Stimulated activated CD4-positive, alpha-beta T cell treated with anti-CD3 and anti-CD28 coated beads, Interleukin-2, amount 100 ng/mL, for 48 hours (primary cell): ENCODE measurements around the gene CADPS2.

Source experiments
- DNase-seq, 2 donors: peaks; one replicate each; pipeline ENCODE4 v3.0.0-alpha.2; 2020

CADPS2 gene

DNA sequence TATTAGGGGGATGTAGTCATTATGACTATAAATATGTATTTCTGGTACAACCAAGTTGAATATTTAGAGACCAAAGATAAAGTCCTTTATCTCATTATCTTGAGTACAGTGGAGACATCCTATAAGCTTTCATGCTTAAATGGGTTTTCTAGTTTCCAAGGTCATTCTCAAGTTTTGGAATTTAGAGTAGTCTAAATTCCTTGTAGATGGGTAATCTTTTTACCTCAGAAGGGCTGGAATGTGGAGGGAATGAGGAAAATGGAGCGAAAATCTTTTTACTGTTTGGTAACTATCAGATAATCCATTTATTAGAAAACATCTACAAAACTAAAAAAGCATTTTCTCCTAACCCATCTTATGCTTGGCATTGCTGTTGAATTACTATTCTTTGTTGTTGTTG, 368.7 kb downstream of the CADPS2 start:
- DNase-seq = no peak

DNA sequence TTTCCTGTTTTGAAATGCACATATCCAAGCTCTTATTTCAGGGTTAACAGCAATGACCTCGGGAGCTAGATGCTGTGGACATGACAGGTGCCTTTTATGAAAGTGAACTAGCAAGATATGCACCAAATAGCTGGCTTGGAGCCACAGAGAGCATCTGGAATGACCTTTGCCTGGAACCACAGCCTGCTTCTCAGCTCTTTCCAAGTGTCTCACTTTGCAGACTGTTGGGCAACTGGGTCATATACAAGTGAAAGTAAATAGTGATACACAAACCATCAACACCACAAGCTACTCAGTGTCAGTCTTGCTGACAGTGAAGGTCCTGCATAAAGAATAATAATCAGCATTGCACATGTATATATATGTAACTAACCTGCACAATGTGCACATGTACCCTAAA, 370.9 kb downstream of the CADPS2 start:
- no peak for DNase-seq

DNA sequence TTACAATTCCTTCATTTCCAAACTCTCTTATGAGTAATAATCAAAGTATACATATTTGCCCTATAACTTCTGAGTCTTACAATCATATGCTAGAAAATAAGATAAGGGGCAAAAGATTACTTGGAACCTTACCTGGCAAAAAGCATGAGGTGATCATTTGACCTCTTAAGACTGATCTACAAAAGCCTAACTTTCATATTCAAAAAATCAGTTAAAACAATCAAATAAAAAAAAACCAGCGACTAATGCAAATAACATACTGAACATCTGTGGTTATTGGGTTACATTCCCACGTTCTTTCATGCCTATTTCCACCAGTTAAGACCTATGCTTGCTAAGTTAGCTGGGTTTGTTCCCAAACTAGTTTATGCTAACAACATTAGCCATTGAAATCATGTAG, 375.0 kb downstream of the CADPS2 start:
- no peak for DNase-seq

DNA sequence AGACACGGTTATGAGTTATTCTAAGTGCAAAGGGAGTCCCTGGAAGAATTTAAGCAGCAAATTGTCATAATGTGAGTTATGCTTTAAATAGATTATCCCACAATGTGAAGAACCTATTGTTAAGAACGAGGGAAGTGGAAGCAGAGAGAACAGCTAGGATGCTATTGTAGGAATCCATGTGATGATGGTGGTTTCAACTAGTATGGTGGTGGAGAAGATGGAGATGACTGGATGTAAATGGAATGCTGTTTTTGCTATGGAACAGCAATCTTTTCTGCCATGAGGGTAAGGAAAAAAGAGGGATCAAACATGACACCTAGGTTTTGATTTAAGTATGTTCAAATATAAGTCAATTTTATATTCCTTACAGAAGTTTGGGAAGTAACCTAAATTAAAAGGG, 378.7 kb downstream of the CADPS2 start:
- no peak for DNase-seq

DNA sequence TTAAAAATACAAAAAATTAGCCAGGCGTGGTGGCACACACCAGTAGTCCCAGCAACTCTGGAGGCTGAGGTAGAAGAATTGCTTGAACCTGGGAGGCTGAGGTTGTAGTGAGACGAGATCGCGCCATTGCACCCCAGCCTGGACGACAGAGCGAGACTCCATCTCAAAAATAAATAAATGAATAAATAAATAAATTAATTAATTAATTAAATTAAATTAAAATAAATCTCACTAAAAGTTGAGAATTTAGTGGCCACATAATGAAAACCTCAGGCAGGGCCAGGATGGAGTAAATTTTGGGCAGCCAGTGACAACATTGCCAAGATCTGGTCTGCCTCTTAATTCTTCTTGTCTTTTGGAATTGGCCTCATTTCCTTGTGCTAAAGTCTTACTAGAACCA, 394.3 kb downstream of the CADPS2 start:
- no peak for DNase-seq

DNA sequence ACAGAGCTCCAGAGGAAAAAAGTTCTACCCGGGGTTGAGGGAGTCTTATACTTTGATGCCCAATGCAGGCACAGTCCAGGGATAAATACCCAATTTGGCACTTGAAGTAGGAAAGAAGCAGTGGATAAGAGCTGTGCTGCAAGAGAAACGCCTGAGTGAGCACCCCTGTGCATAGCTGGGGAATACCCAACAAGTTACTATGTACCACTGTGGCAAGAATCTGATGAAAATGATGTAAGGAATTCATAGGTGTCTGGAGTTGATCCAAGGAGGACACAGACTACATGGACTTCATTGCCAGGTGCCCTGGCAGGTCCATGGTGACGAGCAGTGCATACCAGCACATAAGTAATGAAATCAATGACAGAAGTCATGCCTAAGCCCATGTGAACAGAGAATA, 398.0 kb downstream of the CADPS2 start:
- DNase-seq = no peak

DNA sequence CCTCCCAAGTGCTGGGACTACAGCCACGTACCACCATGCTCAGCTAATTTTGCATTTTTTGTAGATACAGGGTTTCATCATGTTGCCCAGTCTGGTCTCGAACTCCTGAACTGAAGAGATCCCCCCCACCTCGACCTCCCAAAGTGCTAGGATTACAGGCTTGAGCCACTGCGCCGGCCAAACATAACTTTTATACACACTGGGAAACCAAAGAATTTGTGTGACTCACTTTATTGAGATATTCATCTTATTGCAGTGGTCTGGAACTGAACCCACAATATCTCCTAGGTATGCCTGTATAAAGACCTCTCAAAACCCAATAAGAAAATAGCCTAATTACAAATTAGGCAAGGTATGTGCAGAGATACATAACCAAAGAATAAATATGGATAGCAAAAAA, 399.1 kb downstream of the CADPS2 start:
- no peak for DNase-seq

DNA sequence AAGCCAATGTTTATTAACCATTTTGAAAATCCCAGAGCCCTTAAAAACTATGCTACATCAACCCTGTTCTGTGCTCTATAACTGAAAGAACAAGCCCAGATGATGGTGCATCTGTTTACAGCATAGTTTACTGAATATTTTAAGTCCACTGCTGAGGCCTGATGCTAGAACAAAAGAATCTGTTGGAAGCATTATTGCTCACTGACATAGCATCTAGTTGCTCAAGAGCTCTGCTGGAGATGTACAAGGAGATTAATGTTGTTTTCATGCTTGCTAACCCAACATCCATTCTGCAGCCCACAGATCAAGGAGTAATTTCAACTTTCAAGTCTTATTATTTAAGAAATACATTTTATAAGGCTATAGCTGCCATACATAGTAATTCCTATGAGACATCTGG, 400.4 kb downstream of the CADPS2 start:
- no peak for DNase-seq

DNA sequence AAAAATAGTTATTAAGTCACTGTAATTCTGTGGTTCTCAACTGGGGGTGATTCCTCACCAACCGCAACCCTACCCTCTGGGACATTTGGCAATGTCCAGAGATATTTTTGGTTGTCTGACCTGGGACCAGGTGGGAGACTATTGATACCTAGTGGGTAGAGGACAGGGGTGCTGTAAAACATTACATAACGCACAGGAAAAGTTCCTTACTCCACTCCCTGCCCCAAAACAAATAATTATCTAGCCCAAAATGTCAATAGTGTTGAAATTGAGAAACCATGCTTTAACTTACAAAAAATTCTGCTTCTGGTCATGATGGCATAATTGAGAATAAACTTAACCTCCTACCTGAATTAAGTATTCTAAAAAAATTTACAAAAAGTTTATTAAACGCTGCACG, 404.0 kb downstream of the CADPS2 start:
- DNase-seq = no peak

DNA sequence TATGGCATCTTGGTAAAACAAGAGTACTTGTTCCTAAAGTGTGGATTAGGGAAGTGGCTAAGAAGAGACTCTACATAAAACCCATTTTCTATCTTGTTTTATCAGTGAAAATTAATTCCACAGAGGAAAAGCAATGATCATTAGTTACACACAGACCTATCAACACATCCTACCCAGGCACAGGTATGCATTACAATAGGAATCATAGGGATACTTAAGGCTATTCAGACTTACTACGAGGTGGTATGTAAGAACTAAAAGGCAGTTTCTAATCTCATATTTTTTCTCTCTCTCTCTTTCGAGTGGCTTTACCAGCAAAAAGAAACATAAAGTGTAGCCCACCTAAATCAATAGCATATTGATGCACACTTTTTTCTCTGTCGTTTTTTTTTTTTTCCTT, 415.4 kb downstream of the CADPS2 start:
- no peak for DNase-seq

DNA sequence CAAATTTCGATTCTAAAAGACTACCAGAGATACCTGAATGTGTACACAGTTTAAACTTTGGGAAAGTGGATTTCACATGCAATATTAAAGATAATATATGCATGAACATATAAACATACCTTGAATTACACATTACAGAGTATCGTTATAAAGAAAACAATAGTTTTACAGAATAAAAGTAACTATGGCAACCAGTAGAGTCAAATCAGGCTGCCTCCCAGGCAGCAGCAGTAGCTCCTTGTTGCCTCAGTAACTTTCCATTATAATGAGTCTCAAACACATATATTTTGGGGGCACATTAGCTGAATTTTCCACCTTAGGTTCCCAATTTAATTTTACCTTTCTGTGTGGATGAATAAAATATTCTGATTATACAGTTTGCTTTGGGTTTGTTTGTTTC, 417.3 kb downstream of the CADPS2 start:
- no peak for DNase-seq

DNA sequence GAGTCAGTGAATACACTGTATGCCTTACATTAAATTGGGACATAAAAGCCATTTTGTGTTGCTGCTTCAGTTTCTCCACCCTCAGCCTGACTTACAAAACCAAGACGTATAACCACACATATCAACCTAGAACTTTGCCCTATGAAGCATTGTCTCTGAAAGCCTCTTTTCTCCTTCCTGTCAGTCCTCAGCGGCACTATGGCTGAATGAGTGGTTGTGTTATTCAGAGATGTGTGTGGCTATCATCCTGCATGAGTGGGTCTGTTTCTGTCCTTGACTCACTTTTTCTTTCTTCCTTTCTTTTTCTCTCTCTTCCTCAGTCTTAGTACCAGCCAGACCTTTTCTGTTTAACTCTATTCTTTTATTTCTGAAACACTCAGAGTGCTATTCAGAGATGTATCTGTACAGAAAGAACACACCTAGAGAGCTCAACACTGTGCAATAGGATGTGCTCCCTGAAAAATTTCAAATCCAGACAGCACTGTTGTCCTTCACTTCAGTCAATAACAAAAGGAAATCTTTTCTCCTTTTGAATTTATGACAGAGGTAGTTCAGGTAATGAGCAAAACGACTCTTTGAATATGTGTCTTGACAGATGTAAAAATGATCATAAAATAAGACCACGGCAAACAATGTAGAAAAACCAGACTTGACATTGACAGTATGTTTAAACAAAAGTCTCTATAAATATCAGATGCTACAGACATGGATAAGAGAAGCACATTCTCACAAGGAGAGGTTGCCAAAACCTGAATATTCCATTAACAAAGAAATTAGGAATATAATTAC, 418.4 kb downstream of the CADPS2 start:
- DNase-seq = no peak

DNA sequence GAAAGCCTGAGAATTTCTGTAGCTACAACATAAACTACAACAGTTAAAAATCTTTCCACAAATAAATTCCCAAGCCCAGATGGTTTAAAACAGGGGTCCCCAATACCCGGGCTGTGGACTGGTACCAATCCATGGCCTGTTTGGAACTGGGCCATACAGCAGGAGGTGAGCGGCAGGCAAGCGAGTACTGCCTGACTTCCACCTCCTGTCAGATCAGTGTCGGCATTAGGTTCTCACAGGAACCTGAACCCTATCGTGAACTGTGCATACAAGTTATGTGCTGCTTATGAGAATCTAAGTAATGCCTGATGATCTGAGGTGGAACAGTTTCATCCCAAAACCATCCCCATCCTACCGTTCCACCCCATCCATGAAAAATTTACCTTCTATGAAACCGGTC, 421.0 kb downstream of the CADPS2 start:
- no peak for DNase-seq

DNA sequence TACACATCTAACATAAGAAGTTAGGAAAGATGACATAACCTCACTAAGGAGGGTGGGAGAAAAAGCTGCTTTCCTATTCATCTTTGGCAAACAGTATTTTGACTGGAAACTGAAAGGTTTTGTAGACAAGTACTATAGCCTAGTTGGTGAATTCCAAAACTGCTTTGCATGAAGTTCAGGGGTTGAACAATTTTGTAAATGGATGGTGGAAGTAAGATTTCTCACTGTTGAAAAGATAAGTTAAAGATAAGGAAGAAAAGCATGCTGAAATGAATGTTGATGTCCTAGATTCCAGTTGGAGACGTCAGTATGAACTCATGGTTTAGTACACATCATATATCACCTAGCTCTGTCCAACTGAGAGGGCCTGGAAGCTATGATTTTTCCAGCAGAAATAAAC, 422.6 kb downstream of the CADPS2 start:
- DNase-seq = no peak

DNA sequence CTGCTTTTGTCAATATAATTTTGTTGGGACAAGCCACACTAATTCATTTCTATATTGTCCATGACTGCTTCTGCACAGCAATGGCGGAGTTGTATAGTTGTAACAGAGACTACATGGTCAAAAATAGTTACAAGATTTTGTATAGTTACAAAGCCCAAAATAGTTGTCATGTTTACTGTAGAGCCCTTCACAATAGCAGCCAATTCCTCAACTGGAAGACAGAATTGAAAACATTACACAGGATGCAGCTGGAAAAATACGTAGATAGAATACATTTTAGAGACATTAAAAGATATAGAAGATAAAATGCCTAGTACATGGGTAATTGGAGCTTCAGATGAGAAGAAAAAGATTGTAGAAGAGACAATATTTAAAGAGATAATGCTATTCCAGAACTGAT, 425.3 kb downstream of the CADPS2 start:
- DNase-seq = no peak

DNA sequence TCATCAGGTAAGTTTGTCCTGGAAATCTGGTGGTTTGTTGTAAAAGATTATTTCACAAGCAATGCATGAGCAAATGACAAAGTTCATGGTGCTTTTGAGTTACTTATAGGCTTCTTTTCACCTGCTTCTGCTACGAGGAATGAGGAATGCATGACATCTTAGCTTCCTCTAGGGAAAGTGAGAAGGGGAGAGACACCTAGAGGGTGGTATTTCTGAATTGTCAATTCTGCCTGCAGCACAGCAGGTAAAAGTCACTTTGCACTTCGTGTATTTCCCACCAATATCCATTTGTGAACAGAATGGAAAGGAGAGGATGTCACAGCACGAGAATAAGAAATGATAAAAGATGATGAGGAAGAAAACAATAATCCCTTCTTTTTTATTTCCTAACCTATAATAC, 428.3 kb downstream of the CADPS2 start:
- DNase-seq = no peak

DNA sequence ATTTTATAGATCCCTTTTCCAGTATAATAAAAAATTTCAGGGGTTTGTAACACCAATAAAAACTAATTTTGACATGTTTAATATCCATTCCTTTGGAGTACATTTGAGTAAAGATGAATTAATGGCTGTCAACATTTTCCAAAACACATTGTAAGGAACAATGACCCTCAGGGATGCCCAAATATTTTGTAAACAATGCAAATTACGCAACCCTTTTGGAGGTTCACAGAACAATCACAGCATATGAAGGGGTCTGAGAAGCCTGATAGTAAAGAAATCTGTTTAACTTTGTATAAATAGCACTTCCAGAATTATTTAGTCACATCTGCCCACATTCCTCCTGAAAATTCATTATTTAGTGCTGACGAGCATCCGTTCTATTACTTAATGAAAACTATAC, 428.9 kb downstream of the CADPS2 start:
- DNase-seq = no peak

DNA sequence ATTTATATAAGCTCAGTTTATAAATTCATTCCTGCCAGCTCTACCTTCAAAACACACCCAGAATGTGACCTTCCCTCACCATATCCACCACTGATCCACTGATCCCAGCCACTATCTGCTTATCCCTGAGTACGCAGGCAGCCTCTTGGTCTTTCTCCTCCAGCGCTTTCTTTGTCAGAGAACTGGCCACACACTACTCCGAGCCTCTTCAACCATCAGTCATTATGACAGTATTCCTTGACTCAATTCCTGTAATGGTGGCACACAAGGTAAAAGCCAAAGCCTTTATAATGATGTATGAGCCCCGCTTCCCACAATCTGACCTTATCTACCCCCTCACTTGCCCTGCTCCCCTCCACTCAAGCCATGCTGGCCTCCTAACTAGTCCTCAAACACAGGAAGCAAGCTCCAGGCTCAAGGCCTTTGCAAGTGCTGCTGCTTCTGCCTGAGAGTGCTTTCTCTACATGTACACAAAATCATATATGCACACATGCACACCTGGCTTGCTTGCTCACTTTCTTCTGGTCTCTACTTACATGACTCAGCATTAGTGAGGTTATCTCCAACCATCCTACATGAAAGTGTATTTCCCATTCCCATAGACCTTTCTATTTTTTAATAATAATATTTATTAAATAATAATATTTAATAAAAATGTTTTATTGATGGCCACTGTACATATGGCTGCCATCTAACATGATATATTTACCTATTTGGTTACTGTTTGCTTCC, 431.3 kb downstream of the CADPS2 start:
- no peak for DNase-seq

DNA sequence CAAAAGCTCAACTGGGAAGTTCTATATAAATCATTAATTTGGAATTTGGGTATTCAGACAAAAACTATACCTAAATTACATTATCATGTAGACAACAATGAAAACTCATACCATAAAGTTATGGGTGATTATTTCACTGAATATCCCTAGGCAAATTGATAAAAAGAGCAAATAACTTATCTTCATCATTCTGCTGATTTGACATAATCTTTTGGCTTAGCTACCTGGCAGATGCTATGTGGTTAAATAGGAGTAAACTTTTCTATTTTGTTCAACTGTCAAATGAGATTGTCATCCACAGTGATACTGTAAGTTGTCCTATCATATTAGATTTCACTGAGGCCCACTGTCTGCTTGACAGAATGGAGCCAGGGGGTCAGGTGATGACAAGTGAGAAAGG, 432.8 kb downstream of the CADPS2 start:
- DNase-seq = no peak

DNA sequence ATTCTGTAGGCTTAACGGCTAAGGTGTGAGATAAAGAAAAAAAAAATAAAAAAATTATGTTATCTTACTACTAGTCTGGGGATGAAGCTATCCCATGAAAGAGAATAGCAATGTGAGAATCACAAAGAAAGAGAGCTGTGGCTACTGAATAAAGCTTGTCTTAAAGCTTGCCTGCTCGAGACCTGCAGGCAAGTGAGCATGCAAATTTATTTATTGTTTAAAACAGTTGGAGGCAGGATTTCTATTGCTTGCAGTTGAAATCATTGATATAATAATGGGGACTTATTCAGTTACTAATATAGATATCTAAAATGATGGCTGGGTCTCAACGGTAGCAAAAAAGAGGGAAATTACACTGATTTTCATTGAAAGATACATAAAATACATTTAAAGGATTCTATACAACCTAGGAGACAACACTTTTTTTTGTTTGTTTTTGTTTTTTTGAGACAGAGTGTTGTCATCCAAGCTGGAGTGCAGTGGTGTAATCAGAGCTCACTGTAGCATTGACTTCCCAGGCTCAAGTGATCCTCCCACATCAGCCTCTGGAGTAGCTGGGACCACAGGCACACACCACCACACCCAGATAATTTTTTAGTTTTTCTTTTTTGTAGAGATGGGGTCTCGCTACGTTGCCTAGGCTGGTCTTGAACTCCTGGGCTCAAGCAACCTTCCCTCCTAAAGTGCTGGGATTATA, 437.2 kb downstream of the CADPS2 start:
- DNase-seq = no peak

DNA sequence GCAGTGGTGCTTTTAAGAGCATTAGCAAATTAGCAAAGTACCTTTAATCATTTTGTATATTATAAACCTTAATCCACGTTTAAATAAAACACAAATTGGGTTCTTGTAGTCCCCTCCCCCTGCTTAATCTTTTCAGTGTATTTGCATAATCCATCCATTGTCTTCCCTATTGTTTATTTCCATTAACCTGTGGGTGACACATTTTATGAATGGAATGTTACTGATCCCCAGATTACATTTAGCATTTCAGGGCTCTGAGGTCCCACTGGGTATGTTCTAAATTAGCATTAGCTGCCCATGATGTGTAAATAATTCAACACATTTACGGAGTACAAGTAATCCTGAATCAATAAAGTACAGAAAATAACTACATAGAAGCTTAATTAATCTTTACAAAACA, 443.3 kb downstream of the CADPS2 start:
- DNase-seq = no peak

DNA sequence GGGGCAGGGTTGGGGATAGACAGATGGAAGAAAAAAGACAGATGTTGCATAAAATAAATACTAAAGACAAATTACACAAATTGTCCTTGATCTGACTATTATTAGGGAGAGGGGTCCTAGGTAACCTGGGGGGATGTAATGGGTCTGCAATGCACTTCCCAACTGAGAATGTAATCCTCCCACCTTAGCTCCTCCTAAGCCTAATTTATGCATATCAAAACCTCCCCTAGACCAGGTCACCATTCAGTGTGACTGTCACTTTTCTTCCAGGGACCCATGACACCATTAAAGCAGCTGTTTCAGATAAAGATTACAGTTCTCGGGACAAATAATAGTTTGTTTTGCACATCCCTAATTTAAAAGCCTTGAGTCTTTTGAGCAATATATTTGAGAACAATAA, 447.8 kb downstream of the CADPS2 start:
- no peak for DNase-seq

DNA sequence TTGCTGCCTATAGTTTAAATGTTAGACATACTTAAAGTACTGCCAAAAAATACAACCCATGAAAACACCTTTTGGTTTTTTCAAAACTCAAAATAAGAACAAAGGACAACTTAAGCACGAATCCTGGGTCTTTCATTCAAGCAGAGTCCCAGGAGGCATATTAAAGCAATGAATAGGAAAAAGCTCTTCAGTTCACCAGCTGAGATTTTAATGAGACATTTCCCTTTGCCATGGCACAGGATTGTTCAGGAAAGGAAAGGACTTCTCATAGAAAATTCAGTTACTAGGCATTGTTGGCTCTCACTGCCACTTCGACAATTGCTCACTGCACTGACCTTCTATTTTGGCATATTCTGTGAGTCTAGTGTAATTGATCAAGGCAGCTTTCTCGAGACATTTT, 448.3 kb downstream of the CADPS2 start:
- DNase-seq = no peak

DNA sequence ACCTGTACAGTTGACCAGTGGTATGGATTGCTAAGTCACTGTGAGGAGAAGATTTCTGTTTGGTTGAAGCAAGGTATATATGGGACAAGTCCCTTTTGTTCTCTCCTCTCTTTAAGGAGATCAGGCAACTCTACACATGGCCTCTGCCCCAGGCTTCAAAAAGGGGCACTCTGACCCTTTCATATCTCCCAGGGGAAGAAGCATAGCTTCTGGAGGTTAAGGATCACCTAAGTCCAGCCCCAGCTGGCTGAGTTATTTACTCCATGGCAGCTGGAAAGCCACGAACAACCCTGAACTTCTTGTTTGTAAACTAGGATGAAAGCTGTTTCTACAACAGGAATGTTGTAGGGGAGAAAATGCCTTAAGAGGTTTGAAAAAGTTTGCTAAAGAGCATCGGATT, 452.5 kb downstream of the CADPS2 start:
- DNase-seq = no peak
